BE2C (cell line): Measurements from ENCODE around the gene CLIC6.

Experiments used
- DNase-seq: peaks from one replicate; pipeline ENCODE4 v3.0.0-alpha.2; 2020
- H3K27me3 ChIP-seq: fragments of 250-450 bp; sonication (Bioruptor Pico); 2 replicates; pipeline ENCODE4 v1.5.1; 2020; ENCODE audit warnings: mild to moderate bottlenecking
- H3K36me3 ChIP-seq: fragments of 250-450 bp; sonication (Bioruptor Pico); 2 replicates; pipeline ENCODE4 v1.5.1; 2020; ENCODE audit warnings: mild to moderate bottlenecking
- H3K4me1 ChIP-seq: fragments of 250-450 bp; sonication (Bioruptor Pico); 2 replicates; pipeline ENCODE4 v1.5.1; 2020
- H3K4me3 ChIP-seq: 2 replicates; pipeline ENCODE4 v1.5.1; 2011; ENCODE audit warnings: low read depth, low read length
- H3K9me3 ChIP-seq: fragments of 250-450 bp; sonication (Bioruptor Pico); 2 replicates; pipeline ENCODE4 v1.5.1; 2020
- CTCF ChIP-seq: IDR thresholded peaks from 2 replicates; pipeline ENCODE4 v1.5.1; 2012; ENCODE audit warnings: mild to moderate bottlenecking, low read depth, low read length

The CLIC6 gene

GRCh38 chr21:34722684-34723300 is 54.0 kb downstream of the CLIC6 start:
- Histone ChIP-seq H3K4me3 (no peak overlapping the region), H3K9me3 (no peaks in the 10 kb centered on the region; the same call in 1 of the 2 replicates), H3K27me3 (no peaks in the 10 kb centered on the region), H3K4me1 (no peaks in the 10 kb centered on the region), H3K36me3 (no peaks in the 10 kb centered on the region)
- no peak for DNase-seq
- TF ChIP-seq CTCF, result peak; percentile 43

- no peaks in the 10 kb centered on the region for H3K4me1 ChIP-seq
- H3K9me3 ChIP-seq, result no peaks in the 10 kb centered on the region; the same call in 1 of the 2 replicates
- H3K4me3 ChIP-seq, result no peak overlapping the region
- DNase-seq, result no peak
- H3K27me3 ChIP-seq, result no peaks in the 10 kb centered on the region
- H3K36me3 ChIP-seq, result no peaks in the 10 kb centered on the region
- TF ChIP-seq CTCF, result no peak
Observed at GRCh38 chr21:34724131-34724856, 55.5 kb downstream of the CLIC6 start.

- Histone ChIP-seq H3K4me3 (no peak overlapping the region), H3K27me3 (no peaks in the 10 kb centered on the region), H3K4me1 (no peaks in the 10 kb centered on the region), H3K9me3 (no peaks in the 10 kb centered on the region; the same call in 1 of the 2 replicates), H3K36me3 (no peaks in the 10 kb centered on the region)
- no peak for DNase-seq
- TF ChIP-seq CTCF, result no peak
Observed at GRCh38 chr21:34724857-34725195, 56.0 kb downstream of the CLIC6 start.

GRCh38 chr21:34726627-34727337 is 58.0 kb downstream of the CLIC6 start:
- no peak for TF ChIP-seq CTCF
- Histone ChIP-seq H3K27me3 (no peaks in the 10 kb centered on the region), H3K4me1 (no peaks in the 10 kb centered on the region), H3K4me3 (no peak overlapping the region), H3K36me3 (no peaks in the 10 kb centered on the region), H3K9me3 (no peaks in the 10 kb centered on the region)
- no peak for DNase-seq

GRCh38 chr21:34728479-34728878 is 59.7 kb downstream of the CLIC6 start:
- Histone ChIP-seq H3K9me3 (no peaks in the 10 kb centered on the region), H3K36me3 (no peaks in the 10 kb centered on the region), H3K4me3 (no peak overlapping the region), H3K27me3 (no peaks in the 10 kb centered on the region), H3K4me1 (no peaks in the 10 kb centered on the region)
- DNase-seq, result no peak
- no peak for TF ChIP-seq CTCF

GRCh38 chr21:34730194-34730593 is 61.4 kb downstream of the CLIC6 start:
- Histone ChIP-seq H3K4me3 (no peak overlapping the region), H3K36me3 (no peaks in the 10 kb centered on the region), H3K4me1 (no peaks in the 10 kb centered on the region), H3K9me3 (no peaks in the 10 kb centered on the region), H3K27me3 (no peaks in the 10 kb centered on the region)
- no peak for TF ChIP-seq CTCF
- no peak for DNase-seq
